ENCODE results near the gene KCTD16.

The KCTD16 gene

DNA sequence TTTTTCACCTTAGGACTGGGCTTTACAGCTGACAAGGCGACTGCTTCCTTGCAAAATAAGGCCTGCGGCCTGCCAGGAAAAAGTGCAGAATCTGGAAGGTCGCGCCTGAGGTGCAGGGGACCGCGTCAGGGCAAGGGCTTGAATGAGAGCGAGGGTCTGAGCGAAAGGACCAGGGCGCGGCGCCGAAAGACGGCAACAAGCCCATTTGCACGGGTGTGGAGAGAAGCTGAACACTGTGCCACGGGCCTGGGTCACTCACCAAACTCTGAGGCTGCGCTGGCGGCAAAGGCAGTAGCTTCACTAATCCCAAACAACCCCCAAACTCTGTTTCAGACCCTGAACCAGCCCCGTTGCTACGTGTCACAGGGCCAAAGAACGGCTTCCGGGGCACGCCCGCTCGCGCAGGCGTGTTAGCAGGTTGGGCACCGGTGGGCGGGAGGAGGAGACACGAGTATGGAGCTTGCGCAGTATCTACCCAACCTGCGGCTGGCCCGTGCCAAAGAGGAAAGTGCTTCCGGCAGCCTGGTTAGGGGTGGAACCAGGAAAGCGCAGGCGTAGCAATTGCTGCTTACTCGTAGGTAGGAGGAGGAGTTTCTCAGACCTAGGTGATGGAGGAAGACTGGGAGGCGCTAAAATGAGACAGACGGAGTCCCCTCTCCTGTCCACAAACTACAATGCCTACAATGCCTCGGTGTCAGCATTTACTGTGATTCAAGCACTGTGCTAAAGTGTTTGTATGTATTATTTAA, at the start of gene KCTD16, which contains the start of gene YIPF5:
TSS of gene KCTD16 (plus strand) at position 598 of the 749 bp plus-strand sequence.
TSS of gene YIPF5 (minus strand) at position 384 of the 749 bp plus-strand sequence. CDS start 704 bp downstream, outside the sequence.
- peak; percentile 97 to 98 for ATAC-seq

- ATAC-seq = no peak
Observed at GRCh38 chr5:144121577-144121976, 49.1 kb upstream of the KCTD16 start.

GRCh38 chr5:144122081-144122480, 48.6 kb upstream of the KCTD16 start:
- ATAC-seq = no peak

DNA sequence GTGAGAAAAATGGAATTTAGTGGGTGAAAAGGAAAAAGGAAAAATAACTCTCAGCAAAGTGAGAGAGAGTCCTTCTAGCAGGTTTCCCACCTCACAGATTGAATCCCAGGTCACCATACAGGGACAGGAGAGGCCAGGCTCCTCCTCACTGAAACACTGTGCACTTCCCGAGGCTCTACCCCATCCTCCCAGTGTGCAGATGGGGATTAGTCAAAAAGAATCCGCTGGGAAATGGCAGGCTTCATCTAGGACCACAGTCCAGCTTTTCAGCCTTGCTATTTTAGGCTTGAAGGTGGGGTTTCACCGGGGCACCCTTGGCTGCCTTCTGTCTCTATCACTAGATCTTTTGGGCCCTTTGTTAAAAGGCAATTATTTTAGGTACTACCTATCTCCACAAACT, 48.0 kb upstream of the KCTD16 start:
- ATAC-seq = no peak

DNA sequence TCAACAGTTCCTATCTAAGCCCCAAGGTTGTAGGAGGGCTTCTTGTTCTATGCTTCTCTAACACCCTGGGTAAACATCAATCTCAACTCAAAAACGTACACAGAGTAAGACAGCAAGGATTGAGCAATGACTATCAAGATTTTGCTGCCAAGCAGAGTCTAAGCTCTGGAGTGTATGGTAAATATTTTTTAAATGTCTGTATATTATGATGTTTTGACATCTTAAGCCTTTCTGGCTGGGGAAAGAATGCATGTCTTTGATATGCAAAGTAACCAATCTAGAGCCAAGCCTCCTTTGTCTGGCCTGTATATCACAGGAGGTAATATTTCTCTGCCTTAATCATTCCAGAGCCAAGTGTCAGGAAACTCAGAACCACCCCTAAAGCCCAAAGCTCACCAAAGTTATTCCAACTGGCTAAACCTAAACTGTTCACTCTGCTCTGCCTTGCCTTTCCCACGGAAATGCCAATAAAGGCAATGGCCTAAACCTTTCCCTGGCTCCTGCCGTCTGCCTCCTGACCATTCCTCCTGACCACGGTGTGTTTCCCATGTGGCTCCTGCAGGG, 45.4 kb upstream of the KCTD16 start:
- no peak for ATAC-seq

DNA sequence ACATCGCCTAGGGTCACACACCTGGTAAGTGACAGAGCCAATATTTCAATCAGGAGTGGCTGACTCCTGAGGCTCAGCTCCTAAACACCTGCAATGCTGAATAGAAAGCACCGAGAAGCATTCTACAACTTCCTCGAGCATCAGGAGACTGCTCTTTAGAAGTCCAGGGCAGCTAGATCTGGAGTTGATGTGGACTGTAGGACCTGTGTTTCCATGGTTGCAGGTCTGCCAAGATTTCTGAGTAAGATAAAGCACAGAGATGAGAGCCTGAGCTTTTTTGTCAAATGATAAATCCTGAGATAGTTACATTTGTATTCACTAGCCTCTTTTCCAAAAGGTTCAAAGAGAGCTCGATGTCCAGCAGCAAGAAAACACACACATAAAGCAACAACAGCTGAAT, 44.0 kb upstream of the KCTD16 start:
- ATAC-seq = no peak

- no peak for ATAC-seq
Observed at GRCh38 chr5:144128844-144129243, 41.8 kb upstream of the KCTD16 start.

DNA sequence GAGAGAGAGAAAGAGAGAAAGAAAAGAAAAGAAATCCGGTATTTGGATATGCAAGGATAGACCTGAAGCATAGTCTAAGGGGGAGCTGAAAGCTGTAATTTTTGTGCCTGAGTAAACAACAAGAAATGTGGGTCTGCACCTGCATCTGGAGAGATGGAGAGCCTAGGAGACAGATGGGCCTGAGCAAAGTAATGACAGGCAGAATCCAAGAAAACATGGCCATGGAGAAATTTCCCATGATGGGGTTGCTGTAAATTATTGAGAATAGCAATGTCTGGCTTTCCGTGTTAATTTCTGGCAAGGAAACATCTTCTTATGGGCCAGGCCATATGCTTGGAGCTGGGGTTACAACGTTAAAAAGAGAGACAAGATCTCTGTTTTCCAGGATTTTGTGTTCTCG, 40.4 kb upstream of the KCTD16 start:
- no peak for ATAC-seq

- no peak for ATAC-seq
Observed at GRCh38 chr5:144131261-144131660, 39.4 kb upstream of the KCTD16 start.

DNA sequence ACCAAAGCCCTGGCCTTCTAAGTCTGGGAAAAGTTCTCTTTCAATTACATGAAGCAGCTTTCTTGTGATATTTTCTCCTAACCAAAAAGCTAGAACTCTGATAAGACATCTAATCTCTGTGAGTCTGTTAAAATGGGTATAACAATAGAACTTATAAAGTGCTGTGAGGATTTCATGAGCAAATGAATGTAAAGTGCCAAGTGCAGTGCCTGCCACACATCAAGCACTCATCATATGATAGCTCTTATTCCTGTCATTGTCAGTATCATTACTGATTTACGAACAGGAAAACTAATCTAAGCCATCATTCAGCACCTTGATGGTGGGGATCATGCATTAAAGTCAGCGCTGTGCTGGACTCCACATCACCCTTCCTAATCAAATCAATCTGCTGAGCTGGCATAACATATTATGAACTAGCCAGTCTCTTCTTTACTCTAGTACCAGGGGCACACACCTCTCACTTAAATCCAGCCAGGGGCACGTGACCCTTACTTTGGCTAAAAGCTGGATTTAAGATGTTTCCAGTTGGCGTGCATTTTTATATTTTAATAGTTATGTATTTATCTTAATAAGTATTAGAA, 37.5 kb upstream of the KCTD16 start:
- no peak for ATAC-seq

- ATAC-seq = no peak
Observed at GRCh38 chr5:144134194-144134826, 36.4 kb upstream of the KCTD16 start.

GRCh38 chr5:144135113-144135762, 35.4 kb upstream of the KCTD16 start:
- ATAC-seq = no peak

GRCh38 chr5:144139586-144139985, 31.1 kb upstream of the KCTD16 start:
- no peak for ATAC-seq

- no peak for ATAC-seq
Observed at GRCh38 chr5:144141585-144141984, 29.1 kb upstream of the KCTD16 start.

- peak; percentile 61 to 71 for ATAC-seq
Observed at GRCh38 chr5:144142139-144142823, 28.4 kb upstream of the KCTD16 start.

DNA sequence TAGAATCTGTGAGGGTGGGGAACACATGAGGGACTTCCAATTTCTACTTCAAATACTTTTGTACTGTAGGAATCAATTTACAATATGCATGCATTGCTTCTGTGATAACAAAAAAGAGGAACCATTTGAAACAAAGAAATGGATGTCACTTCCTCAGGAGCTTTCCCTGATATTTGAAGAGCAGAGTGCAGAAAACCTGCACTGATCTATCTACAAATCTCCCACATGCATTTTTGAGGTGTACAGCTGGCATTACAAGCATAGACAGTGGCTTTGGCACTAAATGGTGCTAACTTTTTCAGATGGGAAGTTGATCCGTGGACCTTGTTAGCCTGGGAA, 27.9 kb upstream of the KCTD16 start:
- no peak for ATAC-seq

- no peak for ATAC-seq
Observed at GRCh38 chr5:144143625-144144024, 27.0 kb upstream of the KCTD16 start.

GRCh38 chr5:144144956-144145751, 25.5 kb upstream of the KCTD16 start:
- no peak for ATAC-seq

DNA sequence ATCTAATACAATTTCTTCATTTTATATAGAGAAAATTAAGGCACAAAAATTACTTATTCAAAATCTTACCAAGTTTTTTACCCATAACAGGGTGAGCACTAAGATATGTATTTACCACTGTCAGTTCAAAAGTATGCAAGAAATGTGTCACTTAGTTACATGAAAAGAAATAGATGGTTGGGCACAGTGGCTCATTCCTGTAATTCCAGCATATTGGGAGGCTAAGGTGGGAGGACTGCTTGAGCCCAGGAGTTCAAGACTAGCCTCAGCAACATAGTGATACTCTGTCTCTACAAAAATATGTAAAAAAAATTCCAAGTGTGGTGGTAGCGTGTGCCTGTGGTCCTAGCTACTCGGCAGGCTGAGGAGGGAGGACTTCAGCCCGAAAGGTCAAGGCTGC, 19.6 kb upstream of the KCTD16 start:
- no peak for ATAC-seq

DNA sequence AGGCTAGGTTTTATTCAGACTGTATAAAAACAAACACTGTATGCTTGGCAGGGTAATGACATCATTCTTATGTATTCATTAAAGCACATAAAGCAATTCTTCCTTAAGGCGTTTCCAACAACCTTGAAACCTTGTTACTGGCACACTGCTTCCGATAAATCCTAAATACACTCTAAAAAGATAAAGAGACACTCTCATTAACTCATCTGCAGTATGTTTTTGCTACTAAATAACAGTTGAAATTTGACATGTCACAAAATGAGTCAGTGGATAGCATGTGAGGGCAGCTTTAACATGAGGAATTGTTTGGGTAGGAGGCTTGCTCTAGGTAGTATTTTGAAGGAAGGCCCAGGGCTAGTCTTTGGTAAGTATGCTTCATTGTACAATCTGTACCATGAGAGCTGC, 13.9 kb upstream of the KCTD16 start:
- ATAC-seq = no peak

DNA sequence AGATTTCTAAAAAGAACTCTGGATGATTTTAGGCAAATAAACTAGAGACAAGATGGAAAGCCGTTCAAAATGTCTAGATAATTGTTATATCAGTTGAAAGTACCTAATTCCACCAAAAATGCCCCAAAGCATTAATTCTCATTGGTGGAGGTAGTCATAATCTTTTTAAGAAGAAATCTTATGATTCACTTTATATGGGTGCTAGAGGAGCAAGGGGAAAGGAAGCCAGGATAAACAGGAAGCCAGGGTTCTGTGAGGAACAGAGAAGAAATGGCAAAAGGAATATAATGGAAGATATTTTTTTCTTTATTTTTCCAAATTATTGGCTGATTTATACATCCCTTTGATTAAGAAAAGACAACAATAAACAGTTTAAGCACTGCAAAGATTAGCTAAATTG, 8.0 kb upstream of the KCTD16 start:
- no peak for ATAC-seq

DNA sequence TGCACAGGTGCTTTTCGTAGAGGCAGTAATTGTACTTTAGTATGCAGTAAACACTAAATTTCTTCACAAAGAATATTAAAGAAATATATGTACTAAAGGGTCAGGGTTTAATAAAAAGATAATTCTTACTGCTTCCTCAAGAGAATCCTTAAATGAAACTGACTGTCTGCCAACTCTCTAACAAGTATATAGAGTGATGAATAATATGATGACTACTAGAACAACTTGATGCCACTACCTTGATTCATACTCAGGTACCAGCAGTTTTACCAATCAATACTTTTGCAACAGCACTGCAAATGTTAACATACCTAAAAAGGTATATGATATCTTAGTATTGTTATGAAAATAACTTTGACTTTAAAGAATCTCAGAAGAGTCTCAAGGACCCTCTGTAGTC, 4.0 kb upstream of the KCTD16 start:
- no peak for ATAC-seq
